ENCODE results near the gene EPHA6.

Gene EPHA6

DNA sequence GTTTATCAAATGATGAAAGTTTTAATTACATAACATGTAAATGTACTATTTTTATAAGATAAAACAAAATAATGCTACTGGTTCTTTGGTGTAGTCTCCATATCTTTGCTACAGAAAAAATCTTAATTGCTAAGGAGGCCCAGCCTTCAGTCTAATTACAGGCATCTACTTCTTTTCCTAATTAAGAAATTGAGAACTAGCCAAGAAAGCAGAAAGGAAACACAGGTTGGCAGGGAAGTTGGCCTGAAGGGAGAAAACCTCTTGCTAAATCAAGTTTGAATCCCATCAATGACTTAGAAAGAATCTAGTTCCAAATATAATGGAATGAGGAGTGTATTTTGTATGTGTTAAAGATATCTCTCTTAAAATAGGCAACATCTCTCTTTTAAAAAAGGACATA lies 737.8 kb downstream of the EPHA6 start:
- Histone ChIP-seq H3K36me3 (ENCODE audit: insufficient read depth, low read length) (no peaks in the 10 kb centered on the region), H3K79me2 (ENCODE audit: insufficient read depth, low read length) (no peaks in the 10 kb centered on the region), H3K4me3 (ENCODE audit: low read depth, low read length, poor library complexity, severe bottlenecking) (no peak overlapping the region), H3K9ac (ENCODE audit: low read length) (no peak overlapping the region), H3K9me3 (ENCODE audit: low read length) (no peaks in the 10 kb centered on the region), H2AFZ (ENCODE audit: low read length) (no peak overlapping the region), H3K27ac (ENCODE audit: low read depth, low read length, poor library complexity, severe bottlenecking) (no peak overlapping the region), H3F3A (ENCODE audit: insufficient read depth, low read length) (no peaks in the 10 kb centered on the region), H3K4me1 (ENCODE audit: insufficient read depth, low read length, severe bottlenecking) (no peaks in the 10 kb centered on the region), H3K9me2 (ENCODE audit: low read depth, low read length) (no peaks in the 10 kb centered on the region), H3K27me3 (ENCODE audit: insufficient read depth, low read length) (no peaks in the 10 kb centered on the region), H4K20me1 (ENCODE audit: insufficient read depth, low read length) (no peaks in the 10 kb centered on the region), H3K4me2 (ENCODE audit: low read length) (no peak overlapping the region)
- TF ChIP-seq, protein P1, sequence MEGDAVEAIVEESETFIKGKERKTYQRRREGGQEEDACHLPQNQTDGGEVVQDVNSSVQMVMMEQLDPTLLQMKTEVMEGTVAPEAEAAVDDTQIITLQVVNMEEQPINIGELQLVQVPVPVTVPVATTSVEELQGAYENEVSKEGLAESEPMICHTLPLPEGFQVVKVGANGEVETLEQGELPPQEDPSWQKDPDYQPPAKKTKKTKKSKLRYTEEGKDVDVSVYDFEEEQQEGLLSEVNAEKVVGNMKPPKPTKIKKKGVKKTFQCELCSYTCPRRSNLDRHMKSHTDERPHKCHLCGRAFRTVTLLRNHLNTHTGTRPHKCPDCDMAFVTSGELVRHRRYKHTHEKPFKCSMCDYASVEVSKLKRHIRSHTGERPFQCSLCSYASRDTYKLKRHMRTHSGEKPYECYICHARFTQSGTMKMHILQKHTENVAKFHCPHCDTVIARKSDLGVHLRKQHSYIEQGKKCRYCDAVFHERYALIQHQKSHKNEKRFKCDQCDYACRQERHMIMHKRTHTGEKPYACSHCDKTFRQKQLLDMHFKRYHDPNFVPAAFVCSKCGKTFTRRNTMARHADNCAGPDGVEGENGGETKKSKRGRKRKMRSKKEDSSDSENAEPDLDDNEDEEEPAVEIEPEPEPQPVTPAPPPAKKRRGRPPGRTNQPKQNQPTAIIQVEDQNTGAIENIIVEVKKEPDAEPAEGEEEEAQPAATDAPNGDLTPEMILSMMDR (IDR thresholded peaks at IDR 0.05; ENCODE audit: low read length), result no peak
- TF ChIP-seq EZH2 (IDR thresholded peaks at IDR 0.05; ENCODE audit: borderline replicate concordance, low read length), result no peak

DNA sequence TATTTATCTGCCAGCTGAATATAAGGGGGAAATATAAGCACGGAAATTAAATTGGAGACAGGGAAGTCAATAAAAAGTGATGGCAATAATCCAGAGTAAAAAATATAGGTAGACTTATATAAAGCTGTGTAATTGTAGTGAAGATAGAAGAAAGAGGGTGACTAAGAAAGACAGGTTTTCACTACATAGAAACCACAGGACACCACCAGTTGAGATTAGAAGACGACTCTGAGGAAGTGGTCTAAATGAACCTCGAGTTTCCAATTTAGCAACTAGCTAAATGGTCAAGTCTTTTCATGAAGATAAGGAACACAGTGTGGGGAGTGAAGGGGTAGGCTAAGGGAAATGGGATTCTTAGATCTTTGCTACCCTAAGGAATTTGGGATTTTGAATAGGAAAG lies 761.3 kb downstream of the EPHA6 start:
- H2AFZ ChIP-seq (ENCODE audit: low read length), result no peak overlapping the region
- no peaks in the 10 kb centered on the region for H3K79me2 ChIP-seq (ENCODE audit: insufficient read depth, low read length)
- no peaks in the 10 kb centered on the region for H3K9me2 ChIP-seq (ENCODE audit: low read depth, low read length)
- H4K20me1 ChIP-seq (ENCODE audit: insufficient read depth, low read length), result no peaks in the 10 kb centered on the region
- H3K4me3 ChIP-seq (ENCODE audit: low read depth, low read length, poor library complexity, severe bottlenecking), result no peak overlapping the region
- no peaks in the 10 kb centered on the region for H3K4me1 ChIP-seq (ENCODE audit: insufficient read depth, low read length, severe bottlenecking)
- no peak for TF ChIP-seq EZH2 (IDR thresholded peaks at IDR 0.05; ENCODE audit: borderline replicate concordance, low read length)
- TF ChIP-seq, protein P1 (IDR thresholded peaks at IDR 0.05; ENCODE audit: low read length), result no peak
- no peaks in the 10 kb centered on the region for H3K36me3 ChIP-seq (ENCODE audit: insufficient read depth, low read length)
- no peaks in the 10 kb centered on the region for H3K27me3 ChIP-seq (ENCODE audit: insufficient read depth, low read length)
- H3F3A ChIP-seq (ENCODE audit: insufficient read depth, low read length), result no peaks in the 10 kb centered on the region
- no peak overlapping the region for H3K9ac ChIP-seq (ENCODE audit: low read length)
- H3K27ac ChIP-seq (ENCODE audit: low read depth, low read length, poor library complexity, severe bottlenecking), result no peak overlapping the region
- H3K4me2 ChIP-seq (ENCODE audit: low read length), result no peak overlapping the region
- no peaks in the 10 kb centered on the region for H3K9me3 ChIP-seq (ENCODE audit: low read length)

DNA sequence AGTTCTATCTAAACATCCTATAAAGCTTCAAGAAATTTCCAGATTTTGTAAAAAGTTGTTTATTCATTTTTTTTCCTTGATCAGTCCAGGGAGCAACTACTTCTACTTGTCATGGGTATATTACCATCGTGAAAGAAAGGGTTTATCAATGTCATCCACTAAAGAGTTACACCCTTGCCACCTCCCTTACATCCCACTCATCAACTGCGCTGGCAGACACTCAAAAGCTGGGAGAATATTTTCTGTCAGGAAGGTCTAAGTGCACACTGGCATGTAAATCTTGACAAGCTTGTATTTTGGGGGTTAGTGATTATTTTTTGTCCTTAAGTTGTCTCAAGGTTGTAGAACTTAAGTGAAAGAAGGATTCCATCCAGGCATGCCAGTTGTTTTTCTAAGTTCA lies 761.8 kb downstream of the EPHA6 start:
- Histone ChIP-seq H3K9me3 (ENCODE audit: low read length) (no peaks in the 10 kb centered on the region), H2AFZ (ENCODE audit: low read length) (no peak overlapping the region), H3K27me3 (ENCODE audit: insufficient read depth, low read length) (no peaks in the 10 kb centered on the region), H3K4me2 (ENCODE audit: low read length) (no peak overlapping the region), H3K9ac (ENCODE audit: low read length) (no peak overlapping the region), H3F3A (ENCODE audit: insufficient read depth, low read length) (no peaks in the 10 kb centered on the region), H3K79me2 (ENCODE audit: insufficient read depth, low read length) (no peaks in the 10 kb centered on the region), H3K36me3 (ENCODE audit: insufficient read depth, low read length) (no peaks in the 10 kb centered on the region), H3K27ac (ENCODE audit: low read depth, low read length, poor library complexity, severe bottlenecking) (no peak overlapping the region), H3K4me1 (ENCODE audit: insufficient read depth, low read length, severe bottlenecking) (no peaks in the 10 kb centered on the region), H3K9me2 (ENCODE audit: low read depth, low read length) (no peaks in the 10 kb centered on the region), H3K4me3 (ENCODE audit: low read depth, low read length, poor library complexity, severe bottlenecking) (no peak overlapping the region), H4K20me1 (ENCODE audit: insufficient read depth, low read length) (no peaks in the 10 kb centered on the region)
- TF ChIP-seq, protein P1 (IDR thresholded peaks at IDR 0.05; ENCODE audit: low read length), result no peak
- no peak for TF ChIP-seq EZH2 (IDR thresholded peaks at IDR 0.05; ENCODE audit: borderline replicate concordance, low read length)

All from OCI-LY1 (cell line).